GM13977 (cell line): Measurements from ENCODE around the gene PM20D2.

Source experiments
- DNase-seq: peaks from one replicate; pipeline ENCODE4 v3.0.0; 2012; ENCODE audit warnings: low spot score
- in situ Hi-C: fragments of 300-500 bp; cut with MboI; formaldehyde crosslinking; loops from one replicate; pipeline ENCODE4 v1.12.0; 2022; ENCODE audit warnings: low sequenced_read_pairs, low pct_unique_long_range_greater_than_20kb, mixed read lengths, inconsistent platforms; ENCODE audit not compliant: unreplicated experiment
- TF ChIP-seq, protein P1 (sequence below): IDR thresholded peaks from 2 replicates; pipeline ENCODE4 v1.5.1; 2012; ENCODE audit warnings: mild to moderate bottlenecking, control low read depth; ENCODE audit not compliant: insufficient read depth; ENCODE audit errors: extremely low read depth, missing control alignments

PM20D2 gene

DNA sequence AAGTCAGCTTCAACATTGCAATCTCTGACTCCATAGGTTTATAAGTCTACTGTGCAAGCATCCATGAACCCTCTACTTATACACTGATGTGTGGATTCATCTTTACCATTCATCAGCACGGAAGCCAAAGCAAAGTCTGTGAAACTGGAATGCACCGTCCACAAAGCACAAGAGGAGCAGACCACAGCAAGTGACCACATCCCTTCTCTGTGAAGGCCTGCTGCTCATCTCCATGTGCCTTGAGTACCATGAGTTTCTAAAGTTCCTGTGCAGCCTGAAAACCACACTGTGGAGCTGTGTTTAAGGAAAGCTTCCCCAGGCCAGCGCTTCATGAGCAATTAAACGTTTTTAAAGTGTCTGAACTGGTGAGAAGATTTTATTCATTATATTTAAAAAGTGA is 51.3 kb downstream of the PM20D2 start:
- TF ChIP-seq, protein P1, sequence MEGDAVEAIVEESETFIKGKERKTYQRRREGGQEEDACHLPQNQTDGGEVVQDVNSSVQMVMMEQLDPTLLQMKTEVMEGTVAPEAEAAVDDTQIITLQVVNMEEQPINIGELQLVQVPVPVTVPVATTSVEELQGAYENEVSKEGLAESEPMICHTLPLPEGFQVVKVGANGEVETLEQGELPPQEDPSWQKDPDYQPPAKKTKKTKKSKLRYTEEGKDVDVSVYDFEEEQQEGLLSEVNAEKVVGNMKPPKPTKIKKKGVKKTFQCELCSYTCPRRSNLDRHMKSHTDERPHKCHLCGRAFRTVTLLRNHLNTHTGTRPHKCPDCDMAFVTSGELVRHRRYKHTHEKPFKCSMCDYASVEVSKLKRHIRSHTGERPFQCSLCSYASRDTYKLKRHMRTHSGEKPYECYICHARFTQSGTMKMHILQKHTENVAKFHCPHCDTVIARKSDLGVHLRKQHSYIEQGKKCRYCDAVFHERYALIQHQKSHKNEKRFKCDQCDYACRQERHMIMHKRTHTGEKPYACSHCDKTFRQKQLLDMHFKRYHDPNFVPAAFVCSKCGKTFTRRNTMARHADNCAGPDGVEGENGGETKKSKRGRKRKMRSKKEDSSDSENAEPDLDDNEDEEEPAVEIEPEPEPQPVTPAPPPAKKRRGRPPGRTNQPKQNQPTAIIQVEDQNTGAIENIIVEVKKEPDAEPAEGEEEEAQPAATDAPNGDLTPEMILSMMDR: no peak
- no peak for DNase-seq
- in situ Hi-C loops: no loop called here

DNA sequence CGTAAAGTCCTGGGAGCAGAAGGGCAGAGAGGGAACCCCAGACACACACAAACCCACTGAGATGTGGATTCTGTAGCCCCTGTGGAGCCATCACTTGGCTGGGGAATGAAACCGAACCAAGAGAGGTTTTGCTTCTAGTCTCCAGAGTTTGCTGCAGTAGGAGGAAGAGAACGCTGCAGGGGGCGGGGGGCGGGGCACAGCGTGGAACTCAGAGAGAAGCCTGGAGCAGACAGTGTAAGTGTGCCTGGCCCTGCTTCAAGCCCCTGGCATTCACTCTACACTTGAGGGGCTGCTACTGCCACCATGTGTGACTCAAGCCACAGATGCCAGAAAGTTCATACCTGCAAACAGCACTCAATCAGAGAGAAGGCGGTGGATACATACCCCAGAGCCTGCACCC is 52.4 kb downstream of the PM20D2 start:
- DNase-seq: no peak
- in situ Hi-C loops: no loop called here
- TF ChIP-seq, protein P1: no peak

DNA sequence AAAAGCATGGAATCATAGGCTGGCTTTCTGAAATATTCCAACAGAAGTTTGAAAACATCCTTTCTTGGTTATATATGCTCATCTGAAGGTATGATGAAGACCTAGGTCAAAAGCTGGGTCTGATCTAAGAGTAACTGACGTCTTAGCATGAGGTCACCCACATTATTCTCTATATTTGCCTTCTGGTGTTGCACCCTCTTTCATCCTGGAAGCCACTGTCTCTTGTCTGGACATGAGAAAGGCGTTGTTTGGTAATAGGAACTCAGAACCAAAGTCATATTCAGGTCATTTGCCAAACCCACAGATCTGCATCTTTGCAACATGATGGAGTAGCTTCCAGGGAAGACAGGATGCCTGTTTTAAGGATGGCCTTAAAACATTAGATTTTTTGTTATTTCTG is 53.7 kb downstream of the PM20D2 start:
- TF ChIP-seq, protein P1: no peak
- no peak for DNase-seq
- in situ Hi-C loops: no loop called here

DNA sequence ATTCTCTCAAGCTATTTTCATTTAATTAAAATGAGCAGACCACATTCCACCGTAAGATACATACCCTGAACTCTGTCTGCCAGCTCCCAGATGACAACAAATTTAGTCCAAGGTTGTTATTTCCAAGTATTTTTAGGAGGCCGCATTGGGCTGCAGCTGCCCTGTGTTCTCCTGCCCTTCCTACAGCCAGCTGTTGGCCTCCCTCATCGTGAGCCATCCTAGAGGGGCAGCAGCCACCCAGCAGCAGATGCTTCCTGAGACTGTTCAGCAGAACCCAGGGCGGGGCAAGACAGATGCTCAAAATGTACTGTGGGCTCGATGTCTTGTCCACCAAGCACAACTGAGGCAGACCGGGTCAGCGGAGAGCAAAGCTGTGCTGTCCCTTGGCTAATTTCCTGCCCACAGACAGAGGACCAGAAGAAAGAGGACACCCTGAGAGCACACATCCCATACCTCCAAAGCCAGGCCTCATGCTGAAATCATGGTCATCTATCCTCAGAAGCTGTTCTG is 54.9 kb downstream of the PM20D2 start:
- no peak for DNase-seq
- TF ChIP-seq, protein P1: no peak
- in situ Hi-C loops: no loop called here

DNA sequence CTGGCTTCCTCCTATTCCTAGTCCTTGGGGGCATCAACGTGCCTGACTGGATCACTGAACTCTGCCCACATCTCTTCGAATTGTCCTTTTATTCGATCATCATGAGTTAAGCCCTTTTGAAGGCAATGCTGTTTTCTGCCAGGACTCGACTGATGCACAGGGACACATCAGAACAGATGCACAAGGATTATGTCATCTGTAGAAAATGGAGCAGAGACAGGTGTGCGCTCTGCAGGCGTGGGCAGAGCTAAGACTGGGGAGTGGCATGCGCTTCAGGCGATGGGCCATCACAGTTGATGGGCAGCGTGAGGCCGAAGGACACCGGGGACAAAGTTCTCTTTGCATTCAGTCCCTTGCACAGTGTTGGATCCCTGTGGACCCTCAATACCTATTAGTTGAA is 58.2 kb downstream of the PM20D2 start:
- no peak for DNase-seq
- in situ Hi-C loops: no loop called here
- TF ChIP-seq, protein P1: no peak

DNA sequence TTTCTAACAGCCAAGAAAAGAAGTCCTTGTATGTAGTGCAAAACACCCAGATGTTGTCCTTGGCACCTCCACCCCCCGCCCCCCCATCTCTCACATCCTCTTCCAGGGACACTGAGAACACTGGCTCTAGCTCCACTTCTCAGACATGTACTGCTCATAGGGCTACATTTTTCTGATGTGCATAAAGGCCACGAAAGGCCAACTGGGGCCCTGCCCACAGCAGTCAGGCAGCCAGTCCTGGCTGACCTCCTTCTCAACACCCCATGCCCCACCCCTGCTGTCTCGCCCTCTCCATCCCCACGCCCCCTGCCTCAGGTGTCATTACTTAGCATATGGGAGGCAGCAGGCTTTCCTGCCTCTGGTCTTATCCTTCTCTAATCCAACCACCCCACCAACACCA is 60.0 kb downstream of the PM20D2 start:
- DNase-seq: no peak
- TF ChIP-seq, protein P1: no peak
- in situ Hi-C loops: no loop called here

DNA sequence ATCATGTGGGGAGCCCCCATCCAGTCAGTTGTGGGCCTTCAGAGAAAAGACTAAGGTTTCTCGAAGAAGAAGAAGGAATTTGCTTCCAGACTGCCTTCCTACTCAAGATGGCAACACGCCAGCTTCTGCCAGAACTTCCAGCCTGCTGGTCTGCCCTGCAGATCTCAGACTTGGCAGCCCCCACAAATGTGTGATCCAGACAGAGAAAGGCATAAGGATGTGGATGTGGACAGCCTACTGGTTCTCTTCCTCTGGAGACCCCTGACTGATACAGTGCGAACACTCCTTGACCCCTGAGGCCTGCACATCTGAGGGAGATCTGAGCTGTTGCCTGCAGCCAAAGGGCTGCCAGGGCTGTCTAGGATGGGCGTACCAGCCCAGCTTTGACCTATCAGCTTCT is 62.7 kb downstream of the PM20D2 start:
- in situ Hi-C loops: no loop called here
- TF ChIP-seq, protein P1: no peak
- no peak for DNase-seq
